Anterior cingulate cortex (tissue), 58 donors: Measurements from ENCODE around the gene CDH4.

Experiments
- DNase-seq, 58 donors: peaks; one replicate each; lab custom pipeline; 2025; lab: John Stamatoyannopoulos, UW

CDH4 gene

GRCh38 chr20:61809006-61809770 is 557.1 kb downstream of the CDH4 start:
- no peak for DNase-seq

- no peak for DNase-seq
Measured at GRCh38 chr20:61810066-61810737, 558.1 kb downstream of the CDH4 start.

DNA sequence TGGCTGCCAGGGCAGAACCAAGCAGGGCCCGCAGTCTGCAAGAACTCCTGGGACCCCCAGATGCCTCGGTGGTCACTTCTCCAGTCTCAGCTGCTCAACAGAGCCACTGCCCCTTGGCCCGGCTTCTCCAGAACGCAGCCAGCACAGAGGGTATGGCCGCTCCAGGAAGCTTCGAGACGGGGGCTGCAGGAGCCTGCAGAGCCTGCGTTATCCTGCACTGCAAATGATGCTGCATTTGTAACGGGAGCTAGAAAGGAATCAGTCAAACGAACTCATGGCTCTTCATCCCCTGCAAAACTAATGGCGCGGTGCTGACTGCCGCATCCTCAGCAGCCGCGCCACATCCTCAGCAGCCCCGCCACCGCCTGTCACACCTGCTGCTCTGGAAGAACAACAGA is 558.7 kb downstream of the CDH4 start:
- DNase-seq = no peak

- no peak for DNase-seq
Measured at GRCh38 chr20:61811166-61811565, 559.1 kb downstream of the CDH4 start.

GRCh38 chr20:61812121-61812844 is 560.2 kb downstream of the CDH4 start:
- no peak for DNase-seq

- no peak for DNase-seq
Measured at GRCh38 chr20:61812845-61813485, 560.9 kb downstream of the CDH4 start.

DNA sequence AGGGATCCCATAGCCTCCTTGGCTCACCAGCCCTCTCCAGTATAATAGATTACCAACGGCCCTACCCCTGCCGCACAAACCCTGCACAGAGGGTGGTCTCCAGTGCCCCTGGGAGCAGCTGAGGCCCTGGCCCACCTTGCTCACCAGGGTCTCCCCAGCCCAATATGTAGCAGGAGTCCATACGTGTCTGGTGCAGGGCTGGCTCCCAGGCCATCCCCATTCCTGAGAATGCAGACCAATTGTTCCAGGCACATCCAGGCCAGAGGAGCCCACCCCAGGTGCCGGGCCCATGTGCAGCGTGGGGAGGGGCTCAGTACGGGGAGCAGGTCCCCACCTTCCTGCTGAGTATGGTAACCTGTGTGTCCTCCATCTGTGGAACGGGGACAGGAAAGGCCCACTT is 561.7 kb downstream of the CDH4 start:
- no peak for DNase-seq

DNA sequence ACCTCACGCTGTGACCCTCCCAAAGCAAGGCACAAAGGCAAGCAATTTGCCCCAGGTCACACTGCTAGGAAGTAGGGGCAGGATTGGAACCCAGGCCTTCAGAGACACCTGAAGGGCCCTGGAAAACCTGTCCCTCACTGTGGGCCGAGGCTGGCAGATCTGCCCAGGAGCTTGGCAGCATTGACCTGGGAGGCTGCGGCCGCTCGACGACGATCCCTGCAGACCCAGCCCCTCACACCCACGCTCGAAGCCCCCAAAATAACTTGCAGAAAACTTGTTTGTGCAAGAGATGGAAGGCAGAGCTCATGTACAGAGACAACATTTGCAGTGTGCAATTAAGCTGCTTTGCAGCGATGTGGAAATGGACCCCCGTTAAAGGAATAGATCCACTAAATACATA is 562.2 kb downstream of the CDH4 start:
- DNase-seq = no peak

DNA sequence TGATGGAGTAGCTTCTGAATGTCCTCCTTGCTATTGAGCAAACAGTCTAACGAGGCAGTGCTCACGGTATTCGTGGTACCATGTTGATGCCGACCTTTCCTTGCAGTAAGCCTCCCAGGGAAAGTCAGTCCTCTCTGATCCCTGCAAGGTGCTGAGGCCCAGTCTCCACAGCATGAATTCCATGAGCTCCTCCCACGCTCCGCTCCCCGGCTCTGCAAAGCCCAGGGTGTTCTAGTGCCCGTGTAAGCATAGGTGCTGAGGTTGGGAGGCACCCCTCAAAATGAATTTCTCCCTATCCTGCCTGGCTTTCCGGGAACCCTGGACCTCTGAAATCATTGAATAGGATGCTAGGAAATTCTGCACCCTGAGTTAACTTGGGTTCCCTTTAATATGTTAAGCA is 562.7 kb downstream of the CDH4 start:
- no peak for DNase-seq

- DNase-seq = no peak
Measured at GRCh38 chr20:61815176-61815575, 563.1 kb downstream of the CDH4 start.

GRCh38 chr20:61815678-61816077 is 563.6 kb downstream of the CDH4 start:
- no peak for DNase-seq

GRCh38 chr20:61816606-61817460 is 564.8 kb downstream of the CDH4 start:
- DNase-seq = no peak

DNA sequence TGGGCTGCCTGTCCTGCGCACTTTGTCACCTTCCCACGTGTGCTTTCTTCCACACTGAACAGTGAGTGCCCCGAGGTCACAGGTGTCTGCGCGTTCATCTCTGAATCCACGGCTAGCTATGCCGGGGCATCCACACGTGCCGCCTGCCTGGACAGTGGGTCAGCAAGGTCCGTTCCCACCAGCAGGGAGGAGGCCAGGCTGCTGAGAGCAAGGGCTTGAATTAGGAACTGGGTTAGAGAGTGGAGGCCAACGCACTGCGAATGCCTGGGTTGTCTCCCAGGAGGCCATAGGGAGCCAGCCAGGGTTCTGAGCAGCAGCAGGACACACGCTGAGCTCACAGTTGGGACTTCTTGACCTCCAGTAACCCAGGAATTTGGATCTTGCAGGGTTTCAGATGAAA is 565.5 kb downstream of the CDH4 start:
- no peak for DNase-seq

DNA sequence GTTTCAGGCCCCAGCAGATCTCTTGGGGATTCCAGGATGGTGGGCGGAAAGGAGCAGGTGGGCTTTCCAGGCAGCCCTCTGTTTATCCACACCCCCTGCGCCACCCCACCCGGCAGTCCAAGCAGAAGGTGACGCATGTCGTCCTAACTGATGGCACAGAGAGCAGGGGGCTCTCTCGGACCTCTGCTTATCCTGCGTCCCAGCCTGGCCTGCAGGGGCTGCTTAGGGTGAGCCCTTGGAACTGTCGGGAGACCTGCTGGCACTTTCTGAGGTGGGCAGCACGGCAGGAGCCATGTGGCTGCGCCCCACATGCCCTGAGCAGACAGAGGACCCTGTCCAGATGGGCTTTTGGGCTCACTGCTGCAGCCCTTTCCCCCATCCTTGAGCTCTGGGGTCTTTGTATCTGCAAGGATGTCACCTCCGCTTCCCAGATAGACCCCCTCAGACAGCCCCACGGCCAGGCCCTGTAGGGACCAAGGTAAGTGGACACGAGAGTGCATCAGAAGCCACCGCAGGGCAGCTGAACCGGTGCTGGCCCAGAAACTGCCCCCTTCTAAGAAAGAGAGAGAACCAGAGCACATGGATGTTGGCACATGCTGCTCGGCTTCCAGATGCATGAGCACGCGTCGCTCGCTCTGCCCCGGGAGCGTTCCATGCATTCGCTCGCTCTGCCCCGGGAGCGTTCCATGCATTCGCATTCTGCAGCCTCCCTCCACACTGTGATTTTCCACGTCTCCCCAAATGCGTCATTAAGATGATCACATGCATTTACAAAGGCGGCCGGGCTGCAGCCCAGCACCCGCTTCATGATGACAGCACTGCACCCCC is 566.9 kb downstream of the CDH4 start:
- no peak for DNase-seq

GRCh38 chr20:61819574-61819846 is 567.4 kb downstream of the CDH4 start:
- no peak for DNase-seq

DNA sequence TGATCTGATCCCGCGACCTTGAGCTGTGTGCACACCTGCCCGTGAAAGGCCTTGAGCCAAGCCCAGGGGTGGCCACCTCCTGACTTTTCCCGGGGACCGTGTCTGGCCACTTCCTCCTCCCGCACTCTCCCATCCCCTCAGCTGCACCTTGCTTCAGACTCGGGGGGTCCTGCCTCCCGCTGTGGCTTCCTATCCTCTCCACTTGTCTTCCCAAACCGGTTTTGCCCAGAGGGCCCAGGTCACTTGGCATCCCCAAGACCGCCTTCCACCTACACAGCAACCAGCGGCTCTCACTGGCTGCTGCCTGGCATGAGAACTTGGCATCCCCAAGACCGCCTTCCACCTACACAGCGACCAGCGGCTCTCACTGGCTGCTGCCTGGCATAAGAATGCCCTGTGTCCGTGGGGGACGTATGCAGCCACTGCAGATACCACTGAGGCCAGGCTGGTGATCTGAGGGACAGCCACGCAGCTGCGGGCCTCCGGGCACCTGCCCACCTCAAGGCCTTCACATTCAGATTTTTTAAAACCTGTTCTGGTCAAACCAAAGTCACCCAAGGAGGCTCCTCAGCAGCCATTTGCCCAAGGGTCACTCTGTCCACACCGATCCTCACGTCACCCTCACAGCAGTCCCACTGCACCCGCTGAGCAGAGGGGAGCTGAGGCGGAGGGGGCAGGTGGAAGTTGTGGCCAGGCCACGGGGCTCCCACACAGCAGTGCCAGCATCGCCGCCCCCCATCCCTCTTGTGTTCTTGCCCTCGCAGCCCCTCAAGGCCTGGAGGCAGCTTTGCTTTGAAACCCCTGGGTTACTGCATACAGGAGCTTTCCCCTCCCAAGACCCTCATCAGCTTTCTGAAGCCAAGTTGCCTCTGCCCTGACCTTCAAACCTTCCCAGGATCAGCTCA is 568.1 kb downstream of the CDH4 start:
- DNase-seq = no peak

DNA sequence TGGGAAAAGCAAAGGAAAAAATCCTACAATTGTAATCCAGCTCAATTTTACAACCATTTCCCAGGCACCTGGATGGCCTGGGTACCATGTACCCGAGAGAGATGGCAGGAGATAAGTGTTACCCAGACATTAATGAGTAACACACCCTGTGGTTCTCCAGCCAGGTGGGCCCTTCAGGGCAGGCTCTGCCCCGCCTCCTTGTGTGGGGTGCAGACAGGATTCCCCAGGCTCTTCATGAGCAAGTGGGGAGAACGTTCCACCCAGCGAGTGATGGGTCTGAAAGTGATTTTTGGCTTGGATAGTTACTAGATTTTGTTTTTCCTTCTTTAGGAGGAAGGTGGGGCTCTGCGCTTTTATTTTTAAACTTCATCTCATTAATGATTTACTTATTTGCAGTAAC is 569.7 kb downstream of the CDH4 start:
- DNase-seq = no peak

DNA sequence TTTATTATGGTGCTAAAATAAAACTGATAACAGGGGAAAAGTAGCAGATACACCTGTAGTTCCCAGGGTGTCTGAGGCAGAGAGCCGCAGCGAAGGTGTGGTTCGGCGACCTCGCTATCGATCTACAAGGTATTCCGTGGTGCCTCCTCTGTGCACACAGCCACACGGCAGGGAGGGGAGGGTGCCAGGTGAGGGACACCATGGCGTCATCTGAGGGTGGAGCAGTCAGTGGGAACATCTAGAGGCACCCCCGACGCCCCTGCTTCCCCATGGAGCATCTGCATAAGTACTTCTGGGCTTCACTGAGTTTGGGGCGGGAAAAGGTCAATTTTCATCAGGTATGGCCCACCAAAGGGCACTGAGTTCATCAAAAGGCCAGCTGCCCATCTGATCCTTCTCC is 570.3 kb downstream of the CDH4 start:
- DNase-seq = no peak
